Fibroblast of lung (primary cell): ENCODE data around the gene FAP.

Experiments used
- CTCF ChIP-seq, 2 donors: IDR thresholded peaks in 1 of 2; conservative IDR thresholded peaks in 1 of 2; 1 replicate in 1 of 2; 2 replicates in 1 of 2; pipeline ENCODE4 v1.5.1; 2011 to 2012; ENCODE audit warnings: low read length in 2 of 2, control low read depth in 1 of 2, inconsistent platforms in 1 of 2, low read depth in 1 of 2, mild to moderate bottlenecking in 1 of 2
- EZH2 ChIP-seq: IDR thresholded peaks from 2 replicates; pipeline ENCODE4 v1.5.1; 2012; ENCODE audit warnings: low read length, control low read depth, mild to moderate bottlenecking; ENCODE audit errors: missing control alignments

- no peak for TF ChIP-seq EZH2
- TF ChIP-seq CTCF (conservative IDR thresholded peaks at IDR 0.05 in 1 of 2, IDR thresholded peaks at IDR 0.05 in 1 of 2; ENCODE audit: low read depth in 1 of 2, low read length in 2 of 2): no peak
Observed at GRCh38 chr2:162244541-162245031, 1.3 kb upstream of the FAP start.
